Epithelial cell of proximal tubule (primary cell): ENCODE measurements around the gene TMEM107. TPM values are rescaled to one million over a fixed set of nuclear protein-coding genes. Genes with fewer than 3 reads are reported as not detected.

Experiments used
- DNase-seq: peaks from one replicate; pipeline ENCODE4 v3.0.0-alpha.2; 2011; ENCODE audit warnings: low read depth
- H3K4me3 ChIP-seq: 2 replicates; pipeline ENCODE4 v1.5.1; 2011; ENCODE audit warnings: low read depth, mild to moderate bottlenecking, low read length
- total RNA-seq: library from RNA; depleted of rRNA; stranded (reverse); fragments of >200 nt; gene quantifications from 2 replicates; pipeline ENCODE4 v1.2.3, GENCODE V29; 2015
- TF ChIP-seq, protein P1 (sequence below): conservative IDR thresholded peaks from 2 replicates; pipeline ENCODE4 v1.5.1; 2012; ENCODE audit warnings: low read depth, mild to moderate bottlenecking, low read length

The TMEM107 gene
- total RNA-seq, 1 donor from 2014 or later, result 24.3 TPM

DNA sequence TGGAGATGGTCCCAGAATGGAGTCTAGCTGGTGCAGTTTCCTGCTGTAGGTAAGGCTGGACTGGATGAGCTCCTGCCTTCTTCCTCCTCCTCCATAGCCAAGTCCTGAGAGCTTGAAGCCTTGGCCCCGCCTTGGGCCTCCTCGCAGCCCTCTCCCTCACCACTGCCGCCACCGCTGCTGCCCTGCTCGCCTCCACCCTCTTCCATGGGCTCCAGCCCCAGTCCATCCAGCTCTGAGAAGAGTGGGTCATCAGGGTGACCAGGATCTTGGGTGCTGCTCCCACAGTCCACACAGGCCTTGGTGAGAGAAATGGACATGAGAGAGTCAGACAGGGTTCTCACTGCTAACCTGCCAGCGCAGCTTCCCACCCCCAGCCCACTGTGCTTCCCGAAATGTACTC, 35.1 kb downstream of the TMEM107 start:
- TF ChIP-seq, protein P1, sequence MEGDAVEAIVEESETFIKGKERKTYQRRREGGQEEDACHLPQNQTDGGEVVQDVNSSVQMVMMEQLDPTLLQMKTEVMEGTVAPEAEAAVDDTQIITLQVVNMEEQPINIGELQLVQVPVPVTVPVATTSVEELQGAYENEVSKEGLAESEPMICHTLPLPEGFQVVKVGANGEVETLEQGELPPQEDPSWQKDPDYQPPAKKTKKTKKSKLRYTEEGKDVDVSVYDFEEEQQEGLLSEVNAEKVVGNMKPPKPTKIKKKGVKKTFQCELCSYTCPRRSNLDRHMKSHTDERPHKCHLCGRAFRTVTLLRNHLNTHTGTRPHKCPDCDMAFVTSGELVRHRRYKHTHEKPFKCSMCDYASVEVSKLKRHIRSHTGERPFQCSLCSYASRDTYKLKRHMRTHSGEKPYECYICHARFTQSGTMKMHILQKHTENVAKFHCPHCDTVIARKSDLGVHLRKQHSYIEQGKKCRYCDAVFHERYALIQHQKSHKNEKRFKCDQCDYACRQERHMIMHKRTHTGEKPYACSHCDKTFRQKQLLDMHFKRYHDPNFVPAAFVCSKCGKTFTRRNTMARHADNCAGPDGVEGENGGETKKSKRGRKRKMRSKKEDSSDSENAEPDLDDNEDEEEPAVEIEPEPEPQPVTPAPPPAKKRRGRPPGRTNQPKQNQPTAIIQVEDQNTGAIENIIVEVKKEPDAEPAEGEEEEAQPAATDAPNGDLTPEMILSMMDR, result no peak
- no peak overlapping the region for H3K4me3 ChIP-seq
- DNase-seq, result no peak

DNA sequence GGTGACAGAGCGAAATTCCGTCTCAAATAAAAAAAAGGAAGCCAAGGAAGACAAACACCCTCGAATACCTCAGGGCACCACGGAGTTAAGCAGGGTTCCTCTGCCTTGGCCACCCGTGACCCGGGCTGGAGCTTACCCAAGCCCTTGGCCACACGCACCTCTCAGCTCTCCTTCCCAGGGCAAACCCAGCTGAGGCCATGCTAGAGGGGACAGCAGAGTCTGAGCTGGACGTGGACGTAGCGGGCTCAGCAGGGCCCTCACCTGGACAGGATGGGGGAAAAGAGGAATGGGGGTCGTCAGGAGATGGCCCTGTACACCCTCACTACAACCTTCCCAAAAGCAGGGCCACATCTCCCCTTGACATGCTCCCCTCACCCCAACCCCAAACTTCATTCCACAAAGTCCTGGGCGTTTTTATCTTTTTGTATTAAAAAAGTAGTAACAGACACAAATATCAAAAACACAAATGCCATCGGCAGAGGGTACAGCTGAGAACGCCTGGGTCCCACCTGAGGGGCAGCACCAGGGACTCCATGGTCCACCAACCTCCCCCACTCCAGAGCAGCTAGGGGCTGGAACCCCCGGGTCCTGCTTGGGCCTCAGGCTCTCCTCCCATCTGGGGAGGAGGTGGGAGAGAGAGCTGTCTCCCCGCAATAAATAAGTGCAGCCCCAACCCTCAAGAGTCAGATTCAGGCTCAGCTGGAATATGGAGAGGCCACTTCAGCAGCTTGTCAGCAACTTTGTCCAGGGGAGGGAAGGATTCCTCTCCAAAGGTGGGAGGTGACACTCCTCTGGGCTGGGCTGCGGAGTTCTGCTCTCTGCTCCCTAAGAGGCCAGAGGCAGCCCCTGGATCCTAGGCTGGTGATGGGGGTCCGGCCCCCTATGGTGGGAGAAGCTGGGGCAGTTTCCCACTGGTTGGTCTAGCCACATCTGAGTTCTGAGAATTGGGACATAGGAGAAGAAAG, 35.8 kb downstream of the TMEM107 start:
- TF ChIP-seq, protein P1, result no peak
- H3K4me3 ChIP-seq, result no peak overlapping the region
- no peak for DNase-seq

GRCh38 chr17:8138672-8139371, 37.4 kb downstream of the TMEM107 start:
- TF ChIP-seq, protein P1, result peak; percentile 86
- peak; percentile 74 for DNase-seq
- peak overlapping the region; percentile 43 for H3K4me3 ChIP-seq

GRCh38 chr17:8138374-8138671, 37.9 kb downstream of the TMEM107 start:
- DNase-seq, result no peak
- TF ChIP-seq, protein P1, result no peak
- peak overlapping the region; percentile 41 for H3K4me3 ChIP-seq

- no peak for DNase-seq
- TF ChIP-seq, protein P1, result no peak
- peak overlapping the region; percentile 41 for H3K4me3 ChIP-seq
These were observed 38.4 kb downstream of the TMEM107 start for GRCh38 chr17:8137645-8138373.

DNA sequence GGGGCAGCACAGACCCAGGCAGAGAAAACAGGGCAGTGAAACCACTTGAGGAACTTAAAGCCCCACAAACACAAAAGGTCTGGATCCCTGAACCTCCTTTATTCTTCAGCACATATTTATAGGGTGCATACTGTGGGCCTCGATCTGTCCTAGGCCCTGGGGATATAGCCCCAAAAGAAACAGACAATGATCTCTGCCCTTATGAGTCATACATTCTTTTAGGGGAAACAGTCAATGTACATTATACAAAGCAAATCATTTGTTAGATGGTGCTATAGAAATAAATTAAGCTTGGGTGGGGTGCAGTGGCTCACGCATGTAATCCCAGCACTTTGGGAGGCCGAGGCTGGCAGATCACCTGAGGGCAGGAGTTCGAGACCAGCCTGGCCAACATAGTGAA, 42.2 kb downstream of the TMEM107 start:
- TF ChIP-seq, protein P1, result no peak
- no peak for DNase-seq
- H3K4me3 ChIP-seq, result no peak overlapping the region
